Transverse colon (tissue), 4 donors: ENCODE data around the gene MUC20. TPM values are rescaled to one million over a fixed set of nuclear protein-coding genes. Genes with fewer than 3 reads are reported as not detected.

ENCODE experiments used
- DNase-seq: peaks from one replicate; pipeline ENCODE4 v3.0.0-alpha.2; 2019
- H3K27ac ChIP-seq, 4 donors: fragments of 200-600 bp; sonication (generic); 2 replicates each; pipeline ENCODE4 v1.5.1; 2016 to 2018; ENCODE audit warnings: inconsistent platforms in 4 of 4
- H3K27me3 ChIP-seq: fragments of 200-600 bp; sonication (generic); 2 replicates; pipeline ENCODE4 v1.5.1; 2017; ENCODE audit warnings: inconsistent platforms
- H3K36me3 ChIP-seq, 4 donors: fragments of 200-600 bp; sonication (generic); 2 replicates each; pipeline ENCODE4 v1.5.1; 2017 to 2019; ENCODE audit warnings: inconsistent platforms in 4 of 4
- H3K4me1 ChIP-seq, 4 donors: fragments of 200-600 bp; sonication (generic); 2 replicates each; pipeline ENCODE4 v1.5.1; 2017 to 2020; ENCODE audit warnings: inconsistent platforms in 4 of 4
- H3K4me3 ChIP-seq, 4 donors: fragments of 200-600 bp; sonication (generic); 1 replicate in 1 of 4; 2 replicates in 3 of 4; pipeline versions ENCODE4 v1.5.1 to v1.6.1; 2017 to 2019; ENCODE audit warnings: inconsistent platforms in 4 of 4
- H3K9me3 ChIP-seq, 2 donors: fragments of 200-600 bp; sonication (generic); 2 replicates each; pipeline ENCODE4 v1.5.1; 2017 to 2019; ENCODE audit warnings: inconsistent platforms in 2 of 2
- EP300 ChIP-seq: sonication (generic); formaldehyde crosslinking; IDR thresholded peaks from one replicate; pipeline ENCODE4 v1.6.1; 2017; ENCODE audit warnings: antibody characterized with exemption, low read depth
- POLR2A ChIP-seq: fragments of 450-650 bp; IDR thresholded peaks from one replicate; pipeline ENCODE4 v1.6.1; 2016; ENCODE audit warnings: antibody characterized with exemption, mild to moderate bottlenecking, moderate library complexity
- POLR2AphosphoS5 ChIP-seq, 3 donors: sonication (generic); formaldehyde crosslinking; IDR thresholded peaks; one replicate each; pipeline ENCODE4 v1.6.1; 2016; ENCODE audit warnings: antibody characterized with exemption in 3 of 3
- WGBS, 2 donors: methylation state at CpG; one replicate each; pipeline ENCODE4 v1.1.5; 2018; ENCODE audit warnings: low coverage in 1 of 2; 5-methylcytosine and 5-hydroxymethylcytosine counted together
- in situ Hi-C, 4 donors: fragments of 200-750 bp; cut with MboI; loops; one replicate each; pipeline versions ENCODE4 v1.15.0 to v1.15.1; 2017; ENCODE audit warnings: low sequenced_read_pairs in 3 of 4, low pct_ligation_motif_present in 1 of 4, low pct_unique_long_range_greater_than_20kb in 1 of 4
- intact Hi-C: fragments of 100-400 bp; cut with DNase I; formaldehyde crosslinking; loops from one replicate; pipeline ENCODE4 v1.15.1; 2023; ENCODE audit warnings: low total_unique reads
- total RNA-seq, 4 donors: library from RNA; depleted of rRNA; stranded (reverse); fragments of >200 nt; gene quantifications; one replicate each; pipeline ENCODE4 v1.1.0, GENCODE V29; 2016
- TF ChIP-seq, protein P1 (sequence below), 5 experiments: fragments of 200-600 bp in 3 of 5; fragments of 450-650 bp in 2 of 5; sonication (generic) in 3 of 5; IDR thresholded peaks; 1 replicate in 2 of 5; 2 replicates in 3 of 5; pipeline ENCODE4 v1.5.1; 2016 to 2017; ENCODE audit warnings: antibody characterized with exemption in 5 of 5, inconsistent platforms in 3 of 5, mild to moderate bottlenecking in 2 of 5, moderate library complexity in 1 of 5

Gene MUC20
- total RNA-seq, 4 donors from 2014 or later: 65.9 to 321 (median 131) TPM

DNA sequence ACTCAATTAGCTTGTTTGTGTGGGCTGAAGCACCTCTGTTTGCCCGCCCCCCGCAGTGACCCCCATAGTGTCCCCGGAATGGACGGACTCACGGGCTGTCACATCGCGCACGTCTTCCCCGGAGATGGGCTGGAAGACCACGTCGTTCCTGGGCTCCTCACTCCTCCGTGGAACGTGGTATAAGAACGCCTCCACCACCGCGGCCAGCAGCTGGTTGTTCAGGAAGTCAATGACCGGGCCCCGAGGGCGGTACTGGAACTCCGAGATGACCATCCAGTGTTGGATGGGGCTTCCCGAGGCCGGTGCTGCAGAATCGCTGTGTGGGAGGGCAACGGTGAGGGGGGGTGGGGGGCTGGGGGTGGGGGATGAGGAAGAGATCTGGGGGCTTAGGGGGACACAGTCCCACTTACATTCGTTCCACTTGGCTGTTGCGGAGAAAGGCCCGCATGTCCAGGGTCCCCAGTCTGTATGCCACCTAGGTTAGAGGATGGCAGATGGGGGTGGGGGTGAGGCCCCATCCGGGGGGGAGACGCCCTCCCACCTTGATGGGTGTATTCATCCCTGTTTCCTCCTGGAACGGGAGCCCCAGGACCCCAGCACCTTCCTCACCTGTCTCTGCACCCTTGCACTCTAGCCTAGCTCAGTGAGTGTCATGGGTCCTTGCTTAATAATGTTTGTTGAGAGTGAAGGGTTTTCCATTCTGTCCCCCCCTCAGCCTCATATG, 30.2 kb downstream of the MUC20 start:
- in situ Hi-C loops (no loop called here), intact Hi-C loops (no loop called here)
- H3K36me3 ChIP-seq: no peaks in the 10 kb centered on the region
- no peak overlapping the region for H3K27ac ChIP-seq
- WGBS, 2 donors: 84% methylated on average over 12 of the region's 30 CpGs; no CpG with 5 or more reads in 1 of the 2 donors
- H3K27me3 ChIP-seq: peaks cover 6% of the 10 kb centered on the region
- peaks cover 0 to 12% (median 7%) of the 10 kb centered on the region in 4 donors for H3K4me1 ChIP-seq
- no peak for DNase-seq
- no peak overlapping the region for H3K4me3 ChIP-seq
- TF ChIP-seq POLR2AphosphoS5 (IDR thresholded peaks at IDR 0.05) (no peak), EP300 (no peak), POLR2A (no peak)
- TF ChIP-seq, protein P1, sequence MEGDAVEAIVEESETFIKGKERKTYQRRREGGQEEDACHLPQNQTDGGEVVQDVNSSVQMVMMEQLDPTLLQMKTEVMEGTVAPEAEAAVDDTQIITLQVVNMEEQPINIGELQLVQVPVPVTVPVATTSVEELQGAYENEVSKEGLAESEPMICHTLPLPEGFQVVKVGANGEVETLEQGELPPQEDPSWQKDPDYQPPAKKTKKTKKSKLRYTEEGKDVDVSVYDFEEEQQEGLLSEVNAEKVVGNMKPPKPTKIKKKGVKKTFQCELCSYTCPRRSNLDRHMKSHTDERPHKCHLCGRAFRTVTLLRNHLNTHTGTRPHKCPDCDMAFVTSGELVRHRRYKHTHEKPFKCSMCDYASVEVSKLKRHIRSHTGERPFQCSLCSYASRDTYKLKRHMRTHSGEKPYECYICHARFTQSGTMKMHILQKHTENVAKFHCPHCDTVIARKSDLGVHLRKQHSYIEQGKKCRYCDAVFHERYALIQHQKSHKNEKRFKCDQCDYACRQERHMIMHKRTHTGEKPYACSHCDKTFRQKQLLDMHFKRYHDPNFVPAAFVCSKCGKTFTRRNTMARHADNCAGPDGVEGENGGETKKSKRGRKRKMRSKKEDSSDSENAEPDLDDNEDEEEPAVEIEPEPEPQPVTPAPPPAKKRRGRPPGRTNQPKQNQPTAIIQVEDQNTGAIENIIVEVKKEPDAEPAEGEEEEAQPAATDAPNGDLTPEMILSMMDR (IDR thresholded peaks at IDR 0.05): no peak
- no peaks in the 10 kb centered on the region for H3K9me3 ChIP-seq

DNA sequence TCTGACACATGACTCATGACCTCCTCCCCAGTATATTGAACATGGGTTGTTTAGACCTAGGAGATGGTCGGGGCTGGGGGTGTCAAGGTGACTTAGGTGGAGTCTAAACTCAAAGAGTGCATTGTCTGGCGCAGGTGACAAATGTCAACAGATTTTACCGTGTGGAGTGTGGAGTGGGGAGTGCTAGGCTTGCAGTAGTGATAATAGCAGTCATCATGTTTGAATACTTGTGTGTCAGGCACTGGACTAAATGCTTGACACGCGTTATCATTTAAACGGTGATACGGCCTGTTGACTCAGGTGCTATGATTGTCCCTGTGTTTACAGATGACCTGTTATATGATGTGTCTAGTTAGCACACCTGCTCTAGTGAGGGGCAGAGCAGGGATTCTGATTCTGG, 30.8 kb downstream of the MUC20 start:
- TF ChIP-seq EP300 (no peak), POLR2AphosphoS5 (IDR thresholded peaks at IDR 0.05) (peak in 1 of 3 donors; percentile 7)
- peaks cover 0 to 12% (median 7%) of the 10 kb centered on the region in 4 donors for H3K4me1 ChIP-seq
- WGBS, 2 donors: 38 to 67% methylated on average over 5 to 7 of the region's 7 CpGs
- intact Hi-C loops (no loop called here), in situ Hi-C loops (no loop called here)
- H3K36me3 ChIP-seq: no peaks in the 10 kb centered on the region
- DNase-seq: no peak
- H3K27ac ChIP-seq: no peak overlapping the region
- peaks cover 6% of the 10 kb centered on the region for H3K27me3 ChIP-seq
- H3K4me3 ChIP-seq: no peak overlapping the region
- H3K9me3 ChIP-seq: no peaks in the 10 kb centered on the region

GRCh38 chr3:195752066-195752465, 31.3 kb downstream of the MUC20 start:
- H3K27me3 ChIP-seq: peaks cover 6% of the 10 kb centered on the region
- TF ChIP-seq, protein P1 (IDR thresholded peaks at IDR 0.05): no peak
- TF ChIP-seq EP300: no peak
- TF ChIP-seq POLR2A: no peak
- no peak for TF ChIP-seq POLR2AphosphoS5 (IDR thresholded peaks at IDR 0.05)
- H3K4me3 ChIP-seq: no peak overlapping the region
- H3K4me1 ChIP-seq: peaks cover 0 to 12% (median 7%) of the 10 kb centered on the region in 4 donors
- H3K9me3 ChIP-seq: no peaks in the 10 kb centered on the region
- intact Hi-C loops: no loop called here
- DNase-seq: no peak
- WGBS, 2 donors: 89 to 92% methylated on average over 7 to 13 of the region's 13 CpGs
- H3K27ac ChIP-seq: no peak overlapping the region
- H3K36me3 ChIP-seq: no peaks in the 10 kb centered on the region
- in situ Hi-C loops: no loop called here

- no peak for TF ChIP-seq POLR2A
- no peak for TF ChIP-seq EP300
- TF ChIP-seq, protein P1 (IDR thresholded peaks at IDR 0.05): no peak
- TF ChIP-seq POLR2AphosphoS5 (IDR thresholded peaks at IDR 0.05): no peak
- H3K36me3 ChIP-seq: peaks cover 0 to under 1% (median 0%) of the 10 kb centered on the region in 4 donors
- intact Hi-C loops (no loop called here), in situ Hi-C loops (no loop called here)
- no peak for DNase-seq
- no peak overlapping the region for H3K27ac ChIP-seq
- peaks cover 0 to 9% (median 5%) of the 10 kb centered on the region in 4 donors for H3K4me1 ChIP-seq
- no peak overlapping the region for H3K4me3 ChIP-seq
- 87% methylated on average over 26 of the region's 26 CpGs; no CpG with 5 or more reads in 1 of the 2 donors for WGBS, 2 donors
- H3K27me3 ChIP-seq: peaks cover 6% of the 10 kb centered on the region
- H3K9me3 ChIP-seq: no peaks in the 10 kb centered on the region
These were observed 32.0 kb downstream of the MUC20 start for GRCh38 chr3:195752546-195753331.
